Measurements from ENCODE around the gene CEMIP. TPM values are rescaled to one million over a fixed set of nuclear protein-coding genes. Genes with fewer than 3 reads are reported as not detected.

CEMIP gene
- polyA plus RNA-seq, 2 of the 4 experiments (the other 2 are of a cell fraction): 0.54 to 0.84 TPM

- 73% methylated on average over 5 of the region's 5 CpGs for WGBS (ENCODE audit: missing lambda C conversion rate)
- Histone ChIP-seq H3K4me1 (peaks cover 5% of the 10 kb centered on the region; the same call in 2 of the 3 replicates), H3K27ac (no peak overlapping the region), H3K4me3 (no peak overlapping the region), H3K9me3 (no peaks in the 10 kb centered on the region), H3K4me2 (no peak overlapping the region)
- DNase-seq (ENCODE audit: low read depth in 1 of 2, low spot score in 1 of 2) (no peak), FAIRE-seq (no peak), ATAC-seq (no peak)
- ChIA-PET CTCF (interaction anchor here (0.7 to 5.5 kb wide), 8 partner anchors 9 to 481 kb away, joined by 3 to 50 read pairs (median 7); no protein-coding TSS in a partner anchor), POLR2A (no interaction called here)
- TF ChIP-seq CHD2 (IDR thresholded peaks at IDR 0.05; ENCODE audit: low read length, partially characterized antibody) (no peak), MAFK (IDR thresholded peaks at IDR 0.05; ENCODE audit: partially characterized antibody) (no peak), NPAS2 (CRISPR knock-in tag; IDR thresholded peaks at IDR 0.05; ENCODE audit: borderline replicate concordance) (no peak), ELK1 (IDR thresholded peaks at IDR 0.05; ENCODE audit: low read depth, low read length) (no peak), RAD21 (conservative IDR thresholded peaks at IDR 0.05 in 1 of 2, IDR thresholded peaks at IDR 0.05 in 1 of 2) (no peak), REST (IDR thresholded peaks at IDR 0.05) (no peak), SMC3 (IDR thresholded peaks at IDR 0.05) (no peak), ATOH8 (CRISPR knock-in tag; IDR thresholded peaks at IDR 0.05; ENCODE audit: low read depth) (no peak), POLR2AphosphoS2 (conservative IDR thresholded peaks at IDR 0.05; ENCODE audit: low read length) (no peak), RCOR1 (IDR thresholded peaks at IDR 0.05; ENCODE audit: low read depth, low read length) (no peak), JUN (IDR thresholded peaks at IDR 0.05) (no peak), MYC (IDR thresholded peaks at IDR 0.05; ENCODE audit: borderline replicate concordance, low read length) (no peak), HOXA7 (CRISPR knock-in tag; IDR thresholded peaks at IDR 0.05) (no peak), KDM1A (IDR thresholded peaks at IDR 0.05; ENCODE audit: low read depth) (no peak), KDM5A (IDR thresholded peaks at IDR 0.05) (no peak), ZFP36 (IDR thresholded peaks at IDR 0.05; ENCODE audit: borderline replicate concordance, partially characterized antibody) (no peak), FOSB (CRISPR knock-in tag; IDR thresholded peaks at IDR 0.05) (no peak), JUNB (IDR thresholded peaks at IDR 0.05) (no peak)
Observed at GRCh38 chr15:80785335-80785734, 6.2 kb downstream of the CEMIP start.

GRCh38 chr15:80785811-80786354 is 6.7 kb downstream of the CEMIP start:
- POLR2A ChIA-PET: no interaction called here
- TF ChIP-seq MAZ (IDR thresholded peaks at IDR 0.05; ENCODE audit: borderline replicate concordance, low read depth, low read length) (no peak), RAD21 (conservative IDR thresholded peaks at IDR 0.05 in 1 of 2, IDR thresholded peaks at IDR 0.05 in 1 of 2) (no peak), CBX8 (IDR thresholded peaks at IDR 0.05) (no peak), NR3C1 (IDR thresholded peaks at IDR 0.05) (no peak), BCL3 (IDR thresholded peaks at IDR 0.05) (no peak), PBX3 (IDR thresholded peaks at IDR 0.05) (no peak), EP300 (IDR thresholded peaks at IDR 0.05) (no peak), JUN (IDR thresholded peaks at IDR 0.05) (no peak), CHD4 (IDR thresholded peaks at IDR 0.05; ENCODE audit: borderline replicate concordance) (no peak), CBX2 (IDR thresholded peaks at IDR 0.05; ENCODE audit: borderline replicate concordance, low read depth) (no peak), FOSL2 (IDR thresholded peaks at IDR 0.05) (no peak), FOSL2 (CRISPR knock-in tag; IDR thresholded peaks at IDR 0.05) (no peak), KDM5A (IDR thresholded peaks at IDR 0.05) (no peak), CHD2 (IDR thresholded peaks at IDR 0.05; ENCODE audit: low read length, partially characterized antibody) (no peak), RCOR1 (IDR thresholded peaks at IDR 0.05; ENCODE audit: low read depth, low read length) (no peak), E2F6 (IDR thresholded peaks at IDR 0.05; ENCODE audit: borderline replicate concordance, low read depth) (no peak), SREBF2 (IDR thresholded peaks at IDR 0.05) (no peak)

More at GRCh38 chr15:80785811-80786354, 6.7 kb downstream of the CEMIP start:
- Histone ChIP-seq H3K4me1 (no peaks in the 10 kb centered on the region), H3K27ac (no peak overlapping the region), H3K9me3 (no peaks in the 10 kb centered on the region), H3K4me2 (no peak overlapping the region), H3K4me3 (no peak overlapping the region)
- FAIRE-seq (no peak), ATAC-seq (no peak), DNase-seq (ENCODE audit: low read depth in 1 of 2, low spot score in 1 of 2) (no peak)
- WGBS (ENCODE audit: missing lambda C conversion rate): 55% methylated on average over 5 of the region's 5 CpGs
- CTCF ChIA-PET: interaction anchor here (0.7 to 5.5 kb wide), 10 partner anchors 9 to 480 kb away, joined by 3 to 50 read pairs (median 4); no protein-coding TSS in a partner anchor
